NCI-H1105 (cell line): ENCODE measurements around the gene FLCN.

Source experiments
- DNase-seq: peaks from one replicate; lab custom pipeline; 2025; lab: John Stamatoyannopoulos, UW

FLCN gene

GRCh38 chr17:17166446-17166845 is 70.5 kb downstream of the FLCN start:
- DNase-seq = no peak

- no peak for DNase-seq
Measured at GRCh38 chr17:17165666-17166308, 71.2 kb downstream of the FLCN start.

GRCh38 chr17:17164676-17165075 is 72.3 kb downstream of the FLCN start:
- DNase-seq = no peak

GRCh38 chr17:17164156-17164555 is 72.8 kb downstream of the FLCN start:
- DNase-seq = no peak
